IPS-NIHi7 (cell line): Measurements from ENCODE around the gene PPRC1.

Experiments used
- DNase-seq: peaks from one replicate; pipeline ENCODE4 v3.0.0; 2012; ENCODE audit warnings: mixed read lengths; ENCODE audit errors: extremely low spot score

The PPRC1 gene

DNA sequence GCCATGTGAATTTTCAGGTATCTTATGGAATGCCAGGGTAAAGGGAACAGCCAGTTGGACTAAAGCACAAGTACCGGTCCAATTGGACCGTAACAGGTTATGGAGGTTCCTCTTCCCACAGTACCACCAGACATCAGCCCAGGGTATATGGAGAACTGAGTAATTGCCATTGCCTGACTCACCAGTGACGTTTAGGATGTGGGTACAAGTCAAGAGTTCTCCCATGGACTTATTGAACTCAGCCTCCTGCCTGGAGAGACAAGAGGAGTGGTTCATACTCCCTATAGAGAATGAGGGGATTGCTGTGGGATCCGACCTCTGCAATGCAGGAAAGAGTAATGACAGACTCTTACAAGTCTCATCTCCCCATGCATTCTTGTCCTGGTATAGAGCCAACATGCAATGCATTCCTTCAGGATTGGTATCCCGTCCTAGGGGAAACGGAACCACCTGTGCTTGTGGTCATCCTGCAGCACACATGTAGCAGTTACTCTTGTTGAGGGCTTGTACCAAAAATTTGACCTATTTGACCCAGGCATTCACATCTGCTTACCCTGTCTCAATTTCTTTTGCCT is 62.5 kb downstream of the PPRC1 start:
- DNase-seq, result no peak

DNA sequence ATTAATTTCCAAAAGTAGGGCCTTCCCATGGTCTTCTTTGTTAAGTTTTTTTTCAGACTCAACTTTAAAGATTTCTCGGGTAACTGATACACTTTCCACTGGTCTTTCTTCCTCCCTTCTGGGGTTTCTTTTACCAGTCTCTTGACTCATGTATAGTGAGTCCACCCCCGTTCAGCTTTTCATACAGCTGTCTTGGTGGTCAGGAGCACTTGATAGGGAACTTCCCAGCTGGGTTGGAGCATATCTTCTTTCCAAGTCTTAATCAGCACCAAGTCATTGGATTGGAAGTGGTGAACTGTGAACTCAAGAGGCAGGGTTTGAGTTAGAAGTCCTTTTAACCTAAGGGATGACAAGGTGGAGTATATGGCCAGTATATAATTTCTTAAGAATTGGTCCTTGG is 64.1 kb downstream of the PPRC1 start:
- no peak for DNase-seq

DNA sequence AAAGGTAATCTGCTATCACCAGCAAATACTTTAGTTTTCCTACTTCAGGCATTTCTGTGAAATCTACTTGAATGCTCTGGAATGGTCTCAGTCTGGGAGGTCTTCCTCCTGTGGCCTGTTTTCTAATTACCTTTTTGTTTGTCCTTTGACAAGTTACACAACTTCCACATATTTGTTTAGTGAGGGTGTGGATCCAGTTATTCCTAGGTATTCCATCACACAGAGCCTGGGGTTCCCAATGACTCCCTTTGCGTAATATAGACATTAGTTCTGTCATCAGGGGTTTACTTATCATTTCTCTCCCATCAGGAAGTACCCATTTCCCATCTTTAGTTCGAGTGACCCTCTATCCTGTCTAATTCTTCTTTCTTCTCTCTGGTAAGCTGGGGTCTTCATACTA is 65.2 kb downstream of the PPRC1 start:
- no peak for DNase-seq
